ENCODE measurements around the gene HAVCR1. TPM values are rescaled to one million over a fixed set of nuclear protein-coding genes. Genes with fewer than 3 reads are reported as not detected.

The HAVCR1 gene
- total and polyA plus RNA-seq, 2 of the 13 experiments (the other 11 are each of a cell fraction or from before 2014, with no cell fraction given), result 0.93 to 12.3 TPM

- TF ChIP-seq BORCS8-MEF2B (CRISPR knock-in tag; IDR thresholded peaks at IDR 0.05), result no peak
- TF ChIP-seq AKNA (CRISPR knock-in tag; IDR thresholded peaks at IDR 0.05; ENCODE audit: borderline replicate concordance), result no peak
- TF ChIP-seq ELF1 (CRISPR knock-in tag; IDR thresholded peaks at IDR 0.05), result no peak
- TF ChIP-seq ZNF30 (CRISPR knock-in tag; IDR thresholded peaks at IDR 0.05), result no peak
- TF ChIP-seq RARA (CRISPR knock-in tag; IDR thresholded peaks at IDR 0.05), result peak; percentile 82
- TF ChIP-seq TEF (CRISPR knock-in tag; IDR thresholded peaks at IDR 0.05), result no peak
- TF ChIP-seq SUZ12 (IDR thresholded peaks at IDR 0.05; ENCODE audit: low read depth, low read length), result no peak
- TF ChIP-seq ZNF318 (CRISPR knock-in tag; IDR thresholded peaks at IDR 0.05), result no peak
- TF ChIP-seq ZNF75D (CRISPR knock-in tag; IDR thresholded peaks at IDR 0.05; ENCODE audit: borderline replicate concordance), result no peak
- TF ChIP-seq ETS1 (CRISPR knock-in tag; IDR thresholded peaks at IDR 0.05), result no peak
- TF ChIP-seq ZC3H4 (CRISPR knock-in tag; IDR thresholded peaks at IDR 0.05; ENCODE audit: borderline replicate concordance), result no peak
- no peak for TF ChIP-seq SP2 (CRISPR knock-in tag; IDR thresholded peaks at IDR 0.05)
- TF ChIP-seq DDIT3 (CRISPR knock-in tag; IDR thresholded peaks at IDR 0.05), result no peak
- no peak; a peak in 1 of 4 replicates for TF ChIP-seq KLF16 (CRISPR knock-in tag; IDR thresholded peaks at IDR 0.05)
Observed at GRCh38 chr5:157049605-157050004, 9.3 kb downstream of the HAVCR1 start (continued).
